Activated CD4-positive, CD25-positive, alpha-beta regulatory T cell treated with anti-CD3 and anti-CD28 coated beads, Interleukin-2, amount 50 U/mL, for 72 hours (primary cell): Measurements from ENCODE around the gene NSFL1C.
A peak's percentile ranks its signal among the peaks of the same experiment; 100 is the strongest.
"Not testable (repeated sequence)": the region's sequence is repeated elsewhere in the genome, so short reads cannot be mapped to it uniquely, and the experiment has no call there.

Experiments used
- DNase-seq: peaks from one replicate; pipeline ENCODE4 v3.0.0; 2021

Gene NSFL1C

GRCh38 chr20:1466211-1467081 is at the start of gene NSFL1C:
NSFL1C (minus strand) TSS chr20:1466849; CDS start chr20:1466824, 25 bp downstream.
- peak; percentile 98 for DNase-seq

- DNase-seq, result no peak
These were observed 47.2 kb upstream of the NSFL1C start for GRCh38 chr20:1513801-1514200.

GRCh38 chr20:1509237-1509636 is 42.6 kb upstream of the NSFL1C start:
- DNase-seq, result no peak

- no peak for DNase-seq
These were observed 41.9 kb upstream of the NSFL1C start for GRCh38 chr20:1508574-1508973.

- no peak for DNase-seq
These were observed 40.6 kb upstream of the NSFL1C start for GRCh38 chr20:1507276-1507675.

GRCh38 chr20:1505871-1506270 is 39.2 kb upstream of the NSFL1C start:
- DNase-seq, result no peak

- no peak for DNase-seq
These were observed 38.7 kb upstream of the NSFL1C start for GRCh38 chr20:1505361-1505760.

GRCh38 chr20:1503564-1504227 is 37.0 kb upstream of the NSFL1C start:
- peak; percentile 63 for DNase-seq

- no peak for DNase-seq
These were observed 33.8 kb upstream of the NSFL1C start for GRCh38 chr20:1500496-1500895.

- no peak for DNase-seq
These were observed 33.1 kb upstream of the NSFL1C start for GRCh38 chr20:1499528-1500420.

GRCh38 chr20:1497371-1497770 is 30.7 kb upstream of the NSFL1C start:
- not testable (repeated sequence) for DNase-seq

GRCh38 chr20:1496930-1497329 is 30.3 kb upstream of the NSFL1C start:
- DNase-seq, result no peak

GRCh38 chr20:1494436-1494835 is 27.8 kb upstream of the NSFL1C start:
- no peak for DNase-seq

GRCh38 chr20:1493536-1493935 is 26.9 kb upstream of the NSFL1C start:
- DNase-seq, result no peak

- no peak for DNase-seq
These were observed 25.4 kb upstream of the NSFL1C start for GRCh38 chr20:1491860-1492642.

GRCh38 chr20:1491281-1491840 is 24.7 kb upstream of the NSFL1C start, which contains the start of gene SIRPB2:
SIRPB2 (minus strand) TSS chr20:1491420; CDS start chr20:1491359, 61 bp downstream.
- no peak for DNase-seq

GRCh38 chr20:1490643-1491195 is 24.1 kb upstream of the NSFL1C start:
- no peak for DNase-seq

GRCh38 chr20:1489764-1490436 is 23.3 kb upstream of the NSFL1C start:
- no peak for DNase-seq

GRCh38 chr20:1489325-1489724 is 22.7 kb upstream of the NSFL1C start:
- DNase-seq, result no peak

GRCh38 chr20:1486566-1486965 is 19.9 kb upstream of the NSFL1C start:
- DNase-seq, result no peak
